Daoy (cell line): ENCODE results near the gene MUC15. TPM values are rescaled to one million over a fixed set of nuclear protein-coding genes. Genes with fewer than 3 reads are reported as not detected.

Experiments
- total RNA-seq: library from RNA; depleted of rRNA; stranded (reverse); fragments of >200 nt; shearing (Covaris generic); gene quantifications from 2 replicates; pipeline ENCODE4 v1.2.3, GENCODE V29; 2014; rRNA removed

Gene MUC15
- total RNA-seq, 1 experiment from 2014 or later, result not detected

Other genes with a start within 250 kb of the MUC15 start
- gene ANO3, start 240.1 kb downstream of the MUC15 start, total RNA-seq, result not detected in 2 replicates
- not detected in 2 replicates for gene SLC5A12, start 149.8 kb upstream of the MUC15 start, total RNA-seq